ENCODE results near the gene GRIK4.
A peak's percentile ranks its signal among the peaks of the same experiment; 100 is the strongest.
"Not testable (repeated sequence)": the region's sequence is repeated elsewhere in the genome, so short reads cannot be mapped to it uniquely, and the experiment has no call there.

Gene GRIK4

DNA sequence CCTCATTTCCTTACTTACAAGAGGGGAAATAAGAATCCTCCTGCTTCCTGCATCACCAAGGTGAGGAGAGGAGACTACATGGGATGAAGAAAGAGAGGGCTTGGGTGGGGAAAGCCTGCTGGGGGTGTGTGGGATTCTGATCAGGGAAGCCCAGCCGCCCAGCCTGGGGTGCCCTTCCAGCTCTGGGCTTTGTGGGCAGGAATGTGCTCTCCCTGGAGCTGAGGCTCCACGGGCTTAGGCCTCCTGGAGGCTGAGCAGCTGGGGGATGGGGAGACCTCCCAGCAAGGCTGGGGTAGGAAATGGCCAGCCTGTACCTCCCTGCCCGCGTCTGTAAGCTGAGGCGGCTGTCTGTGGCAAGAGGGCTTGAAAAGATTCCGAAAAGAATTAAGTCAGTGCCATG lies 206.1 kb downstream of the GRIK4 start:
- no peak for DNase-seq

DNA sequence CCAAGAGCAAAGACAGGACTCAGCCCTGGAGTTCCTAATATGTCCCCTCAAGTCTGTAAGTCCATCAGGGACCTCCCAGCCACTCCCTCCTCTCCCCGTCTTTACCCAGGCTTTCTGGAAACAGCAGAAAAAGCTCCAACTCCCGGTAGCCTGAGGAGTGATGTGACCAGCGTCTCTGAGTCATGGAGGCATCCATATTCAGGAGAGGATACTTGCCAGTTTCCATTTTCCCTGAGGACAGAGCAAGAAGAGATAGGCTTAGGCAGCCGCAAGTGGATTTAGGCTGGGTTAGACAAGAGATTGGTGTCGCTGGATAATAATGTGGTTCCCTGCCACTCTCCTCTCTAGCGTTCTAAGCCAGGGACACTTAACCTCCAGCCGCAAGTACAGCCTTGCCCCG lies 206.6 kb downstream of the GRIK4 start:
- no peak for DNase-seq

DNA sequence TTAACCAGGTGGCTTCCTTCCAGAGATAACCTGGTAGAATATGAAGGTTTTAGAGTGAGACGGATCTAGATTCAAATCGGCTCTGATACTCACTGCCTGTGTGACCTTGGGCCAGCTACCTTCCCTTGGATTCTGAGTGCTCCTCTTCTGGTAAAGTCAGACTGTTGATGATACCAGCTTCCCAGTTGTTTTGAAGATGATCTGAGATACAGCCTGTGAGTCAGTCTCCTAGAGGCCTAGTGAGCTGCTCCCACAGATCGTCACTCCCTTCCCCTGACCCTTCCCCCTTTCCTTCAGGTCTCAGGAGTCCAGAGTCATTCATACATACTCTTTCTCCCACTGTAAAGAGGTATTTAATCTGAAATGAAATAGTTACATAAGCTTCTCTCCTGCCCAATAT lies 207.8 kb downstream of the GRIK4 start:
- DNase-seq, result no peak

DNA sequence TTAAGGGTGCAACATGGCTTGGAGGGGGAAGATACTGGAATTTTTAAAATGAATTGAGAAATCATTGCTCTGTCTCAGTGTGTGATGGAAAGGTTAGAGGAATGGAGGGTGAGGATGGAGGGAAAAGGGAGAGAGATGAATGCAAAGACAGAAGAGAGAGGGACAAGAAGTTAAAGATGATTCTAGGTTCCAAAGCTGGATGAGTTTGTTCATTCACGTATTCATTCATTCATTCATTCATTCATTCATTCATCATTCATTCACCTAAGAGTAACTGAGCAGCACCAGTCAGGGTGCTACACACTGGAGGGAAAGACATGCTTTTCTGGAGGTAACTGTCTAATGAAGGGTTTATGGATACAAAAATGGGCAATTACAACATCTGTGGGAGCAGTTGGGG lies 209.2 kb downstream of the GRIK4 start:
- no peak for DNase-seq

DNA sequence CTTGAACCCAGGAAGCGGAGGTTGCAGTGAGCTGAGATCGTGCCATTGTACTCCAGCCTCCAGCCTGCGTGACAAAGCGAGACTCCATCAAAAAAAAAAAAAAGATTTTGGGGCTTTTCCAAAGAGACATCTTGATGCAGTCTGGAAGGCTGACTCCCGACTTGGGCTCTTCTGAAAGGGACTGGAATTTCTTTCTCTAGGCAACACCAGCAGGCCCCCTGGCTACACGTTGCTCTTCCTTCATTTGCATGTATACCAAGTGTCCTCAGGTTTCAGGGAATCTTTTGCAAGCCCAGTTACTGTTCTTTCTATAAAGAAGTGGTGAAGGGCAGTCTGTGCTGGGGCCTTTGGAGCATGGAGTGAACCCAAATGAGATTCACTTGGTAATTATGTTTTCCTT lies 211.0 kb downstream of the GRIK4 start:
- no peak for DNase-seq

DNA sequence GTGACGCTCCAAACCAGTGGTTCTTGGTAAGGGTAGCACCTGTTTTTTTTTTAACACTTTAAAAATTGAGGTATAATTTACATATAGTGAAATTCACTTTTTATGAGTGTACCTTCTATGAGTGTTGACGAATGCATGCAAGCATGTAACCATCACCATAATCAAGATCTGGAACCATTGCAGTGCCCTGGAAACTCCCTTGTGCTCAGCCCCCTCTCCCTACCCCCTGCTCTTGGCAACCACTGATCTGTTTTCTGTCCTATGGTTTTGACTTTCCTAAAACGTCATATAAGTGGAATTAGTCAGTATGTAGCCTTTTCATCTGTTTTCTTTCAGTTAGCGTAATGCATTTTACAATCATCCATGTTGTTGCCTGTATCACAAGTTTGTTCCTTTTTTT lies 212.2 kb downstream of the GRIK4 start:
- DNase-seq, result no peak

DNA sequence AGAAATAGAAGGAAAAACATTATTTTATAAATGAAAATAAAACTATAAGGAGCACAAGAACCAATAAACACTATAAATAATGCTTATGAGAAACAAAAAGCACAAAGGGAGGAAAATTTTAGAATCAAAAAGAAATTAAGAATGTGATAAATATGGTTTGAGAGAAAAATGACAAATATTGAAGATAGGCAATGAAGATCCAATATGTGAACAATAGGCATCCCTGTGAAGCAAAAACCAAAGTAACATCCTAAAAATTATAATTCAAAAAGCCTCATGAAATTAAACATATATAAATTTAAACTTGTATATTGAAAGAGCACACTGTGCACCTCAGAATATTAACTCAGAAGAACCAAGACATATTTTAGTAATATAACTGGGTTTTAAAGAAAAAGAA lies 216.2 kb downstream of the GRIK4 start:
- no peak for DNase-seq

DNA sequence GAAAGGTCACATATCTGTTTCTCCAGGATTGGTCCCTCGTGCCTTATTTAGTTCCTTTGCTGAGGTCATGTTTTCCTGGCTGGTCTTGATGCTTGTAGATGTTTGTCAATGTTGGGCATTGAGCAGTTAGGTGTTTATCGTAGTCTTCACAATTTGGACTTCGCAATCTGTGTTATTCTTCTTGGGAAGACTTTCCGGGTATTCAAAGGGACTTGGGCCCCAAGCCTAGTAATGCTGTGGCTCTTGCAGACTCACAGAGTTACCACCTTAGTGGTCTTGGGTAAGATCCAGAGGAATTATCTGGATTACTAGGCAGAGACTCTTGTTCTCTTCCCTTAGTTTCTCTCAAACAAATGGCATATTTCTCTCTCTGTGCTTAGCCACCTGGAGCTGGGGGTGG lies 223.5 kb downstream of the GRIK4 start:
- DNase-seq, result no peak

DNA sequence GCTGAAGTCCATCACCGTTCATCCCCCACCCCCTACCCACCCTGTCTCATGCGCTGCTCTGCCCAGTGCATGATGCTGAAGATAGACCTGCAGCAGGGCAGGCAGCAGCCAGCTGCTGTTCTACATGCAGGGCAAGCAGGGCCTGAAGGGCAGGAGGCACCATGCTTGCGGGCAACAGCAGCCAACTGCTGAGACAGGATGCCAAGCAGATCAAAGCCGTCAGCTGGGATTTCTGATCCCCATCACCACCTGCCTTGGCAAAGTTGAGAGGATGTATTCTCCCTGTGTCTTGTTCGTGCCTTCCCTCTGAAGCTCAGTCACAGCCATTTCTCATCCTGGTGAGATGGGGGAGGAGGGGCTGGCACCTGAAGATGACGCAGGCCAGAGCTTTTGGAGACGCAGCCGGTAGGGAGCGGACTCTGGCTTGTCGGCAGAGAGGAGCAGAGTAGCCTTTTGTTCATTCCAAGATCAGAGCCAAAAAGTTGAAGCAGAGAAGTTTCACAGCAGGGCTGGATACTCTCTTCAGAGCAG lies 227.0 kb downstream of the GRIK4 start:
- DNase-seq, result no peak

DNA sequence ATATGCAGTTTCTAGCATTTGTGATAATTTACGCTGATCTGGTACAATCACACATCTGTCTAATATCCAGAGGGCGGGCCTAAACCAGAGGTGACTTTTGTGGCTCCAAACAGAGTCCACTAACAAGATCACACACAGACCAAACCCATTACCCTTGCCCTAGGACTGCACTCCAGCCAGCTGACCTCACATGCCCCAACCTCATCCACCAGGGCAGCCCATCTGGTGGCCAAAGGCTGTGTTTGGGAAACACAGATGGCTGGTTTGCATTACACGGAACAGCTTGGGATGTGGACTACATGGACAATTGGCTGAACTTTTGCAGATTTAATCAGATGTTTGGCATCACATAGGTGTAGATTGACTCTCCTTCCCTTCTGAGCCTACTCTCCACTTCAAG lies 228.2 kb downstream of the GRIK4 start:
- DNase-seq, result no peak

DNA sequence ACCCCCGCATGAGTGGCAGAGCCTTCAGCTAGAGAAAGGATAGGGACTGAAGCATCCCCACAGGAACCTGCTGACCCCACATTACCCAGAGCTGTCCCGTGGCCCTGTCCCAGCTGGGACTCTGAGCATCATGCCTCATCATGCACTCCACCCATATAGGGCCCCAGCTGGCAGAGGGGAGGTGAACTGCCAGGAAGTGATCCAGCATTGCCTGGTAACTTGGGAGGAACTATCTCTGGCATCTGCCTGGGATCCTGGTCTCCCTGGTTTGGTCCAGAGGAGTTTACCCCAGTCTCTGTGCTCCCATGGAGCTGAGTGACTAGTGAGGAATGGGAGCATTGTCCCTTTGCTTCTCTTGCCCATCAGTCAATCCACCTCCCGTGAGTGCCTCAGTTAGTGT lies 228.8 kb downstream of the GRIK4 start:
- no peak for DNase-seq

DNA sequence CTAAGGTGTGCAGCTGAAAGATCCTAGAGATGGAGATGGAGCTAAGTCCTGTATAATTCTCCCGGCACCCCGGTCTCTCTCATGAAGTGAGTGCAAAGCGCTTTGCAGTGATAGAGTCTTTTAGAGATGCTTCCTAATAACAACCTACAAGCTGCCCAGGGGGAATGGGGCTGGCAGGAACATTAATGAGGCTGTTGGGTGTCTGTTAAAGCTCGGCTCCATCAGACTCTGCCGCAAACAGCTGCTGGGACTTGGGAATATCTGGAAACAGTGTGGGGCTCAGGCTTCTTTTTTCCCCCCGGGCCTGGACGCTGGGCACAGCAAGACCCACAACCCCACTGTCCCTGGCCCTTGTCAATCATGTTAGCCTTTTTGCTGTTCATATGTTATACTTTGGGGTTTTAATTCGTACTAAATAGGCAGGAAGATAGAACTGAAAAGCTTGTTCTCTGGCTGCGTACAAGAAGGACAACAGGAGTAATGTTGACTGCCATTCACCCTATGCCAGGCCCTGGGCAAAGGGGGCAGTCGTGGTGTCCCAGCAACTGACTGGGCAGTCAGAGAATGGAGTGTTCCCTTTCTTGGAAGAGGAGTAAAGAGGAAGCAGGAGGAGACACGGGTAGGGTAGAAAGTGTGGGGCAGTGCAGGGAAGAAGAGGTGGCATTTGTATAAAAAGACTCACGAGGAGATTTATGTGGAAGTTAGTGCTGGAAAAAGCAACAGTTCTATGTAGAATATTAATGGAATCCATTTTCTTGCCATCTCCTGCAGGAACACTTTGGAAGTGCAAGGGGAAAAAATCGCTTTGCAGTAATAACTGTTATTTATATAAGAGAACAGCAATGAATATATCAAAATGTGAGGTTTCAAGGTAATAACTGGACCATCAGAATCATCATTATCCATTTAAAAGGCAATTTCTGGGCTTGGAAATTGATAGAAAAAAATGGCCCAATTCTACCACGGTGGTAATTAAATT lies 232.8 kb downstream of the GRIK4 start:
- DNase-seq, result no peak

DNA sequence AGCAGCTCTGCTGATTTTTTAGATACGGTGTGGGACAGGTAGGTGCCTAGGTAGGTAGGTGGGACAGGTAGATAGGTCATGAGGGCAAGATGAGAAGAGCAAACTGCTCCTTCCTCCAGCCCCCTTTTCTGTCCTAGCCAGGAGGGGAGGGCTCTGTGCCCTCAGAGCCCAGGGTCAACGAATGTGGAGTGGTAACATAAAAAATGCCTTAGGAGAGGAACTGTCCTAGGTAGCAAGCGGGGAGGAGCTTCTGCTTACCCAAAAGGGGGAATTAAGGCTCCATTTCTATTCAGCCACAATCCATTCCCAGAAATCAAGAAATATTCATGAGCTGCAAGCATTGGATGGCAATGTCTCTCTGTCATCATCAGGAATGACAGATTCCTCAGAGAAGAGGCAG lies 234.8 kb downstream of the GRIK4 start:
- DNase-seq, result no peak

DNA sequence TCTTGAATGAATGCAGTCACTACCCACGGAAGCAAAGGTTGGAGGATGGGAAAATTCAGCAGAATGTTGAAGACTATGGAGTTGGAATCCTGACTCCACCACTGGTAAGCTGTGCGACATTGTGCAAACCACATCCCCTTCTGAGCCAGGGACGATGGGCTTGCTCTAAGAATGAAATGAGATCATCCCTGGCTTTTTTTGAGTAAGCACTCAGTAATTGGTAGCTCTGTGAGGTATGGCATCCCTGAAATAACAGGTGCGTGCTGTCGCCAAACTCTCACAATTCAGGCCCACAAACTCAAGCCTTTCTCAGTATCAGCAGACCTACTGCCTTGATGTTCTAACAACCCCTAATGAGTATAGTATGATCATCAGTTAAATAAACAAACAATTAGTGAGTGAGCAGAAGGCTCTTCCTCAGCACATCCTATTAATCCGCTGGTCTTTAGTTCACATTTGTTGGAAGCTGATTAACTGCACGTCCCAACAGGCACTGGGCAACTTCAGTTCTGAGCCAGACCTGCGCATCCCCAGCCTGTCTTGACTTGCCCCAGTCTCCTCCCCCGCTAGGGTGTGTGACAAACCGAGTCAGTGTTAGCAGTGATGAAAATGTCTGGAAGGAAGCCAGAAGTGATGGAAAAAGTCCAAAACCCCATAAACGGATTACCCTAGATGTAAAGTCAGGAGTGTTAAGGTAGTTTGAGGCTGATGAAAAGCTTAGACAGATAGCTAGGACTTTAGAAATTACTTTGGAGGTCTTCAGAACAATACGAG lies 235.5 kb downstream of the GRIK4 start:
- DNase-seq, result peak; percentile 30

DNA sequence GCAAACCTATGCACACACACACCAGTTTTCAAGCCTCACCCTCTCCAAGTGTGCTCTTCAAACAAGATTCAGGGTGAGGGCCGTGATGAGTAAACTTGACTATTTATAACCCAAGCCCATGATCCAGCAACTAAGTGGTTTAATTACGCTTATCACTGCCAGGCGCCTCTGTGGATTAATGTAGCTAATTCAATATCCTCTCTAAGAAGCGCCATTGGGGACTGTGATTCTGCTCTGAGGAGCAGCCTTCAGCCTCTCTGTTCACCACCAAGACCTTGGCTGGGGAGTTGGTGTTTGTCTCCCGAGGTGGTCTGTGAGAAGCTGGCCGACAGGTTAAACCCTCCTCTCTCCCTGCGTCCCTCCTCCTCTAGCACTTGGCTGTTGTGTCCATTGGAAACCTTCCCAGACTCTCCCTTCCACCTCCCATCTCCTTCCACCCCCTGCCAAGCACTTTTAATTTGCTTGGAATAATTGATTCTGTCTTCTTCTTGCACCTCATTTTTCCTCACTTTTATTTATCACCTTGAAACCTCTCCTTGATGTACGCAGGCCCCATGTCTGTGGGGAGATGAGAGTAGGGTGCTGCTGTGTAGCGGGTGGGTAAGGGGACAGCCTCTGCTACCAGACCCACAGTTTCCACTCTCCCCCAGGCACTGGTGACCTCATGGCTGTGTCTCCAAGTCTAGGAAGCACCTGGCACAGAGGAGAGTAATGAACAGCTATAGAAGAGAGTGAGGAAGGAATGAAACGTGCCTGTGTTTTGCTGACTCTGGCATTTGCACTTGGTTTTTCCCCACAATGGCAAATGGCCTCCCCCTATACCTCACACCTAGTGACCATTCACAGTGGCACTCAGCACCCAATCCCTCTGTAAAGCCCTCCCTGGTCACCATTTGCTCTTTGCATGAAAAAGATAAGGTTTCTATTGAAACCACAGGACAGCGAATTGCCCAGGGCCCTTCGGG lies 236.6 kb downstream of the GRIK4 start:
- DNase-seq, result peak; percentile 43

DNA sequence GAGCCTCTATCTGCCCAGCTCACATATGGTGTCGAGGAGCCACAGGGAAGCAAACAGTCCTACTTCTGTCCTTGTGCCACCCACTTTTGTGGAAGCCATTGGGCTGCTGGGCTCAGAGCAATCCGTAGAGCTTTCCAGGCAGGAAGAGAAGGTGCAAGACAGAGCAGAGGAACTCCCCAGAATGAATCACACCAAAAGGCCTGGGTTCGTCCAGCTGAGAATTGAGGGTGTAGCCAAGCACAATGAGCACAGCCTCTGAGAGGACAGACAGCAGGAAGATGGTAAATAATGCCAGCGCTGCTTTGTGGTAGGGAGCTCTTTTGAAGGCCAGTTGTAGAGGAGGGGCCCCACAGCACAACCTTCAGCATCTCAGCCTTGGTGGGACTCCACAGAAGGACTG lies 237.8 kb downstream of the GRIK4 start:
- no peak for DNase-seq

DNA sequence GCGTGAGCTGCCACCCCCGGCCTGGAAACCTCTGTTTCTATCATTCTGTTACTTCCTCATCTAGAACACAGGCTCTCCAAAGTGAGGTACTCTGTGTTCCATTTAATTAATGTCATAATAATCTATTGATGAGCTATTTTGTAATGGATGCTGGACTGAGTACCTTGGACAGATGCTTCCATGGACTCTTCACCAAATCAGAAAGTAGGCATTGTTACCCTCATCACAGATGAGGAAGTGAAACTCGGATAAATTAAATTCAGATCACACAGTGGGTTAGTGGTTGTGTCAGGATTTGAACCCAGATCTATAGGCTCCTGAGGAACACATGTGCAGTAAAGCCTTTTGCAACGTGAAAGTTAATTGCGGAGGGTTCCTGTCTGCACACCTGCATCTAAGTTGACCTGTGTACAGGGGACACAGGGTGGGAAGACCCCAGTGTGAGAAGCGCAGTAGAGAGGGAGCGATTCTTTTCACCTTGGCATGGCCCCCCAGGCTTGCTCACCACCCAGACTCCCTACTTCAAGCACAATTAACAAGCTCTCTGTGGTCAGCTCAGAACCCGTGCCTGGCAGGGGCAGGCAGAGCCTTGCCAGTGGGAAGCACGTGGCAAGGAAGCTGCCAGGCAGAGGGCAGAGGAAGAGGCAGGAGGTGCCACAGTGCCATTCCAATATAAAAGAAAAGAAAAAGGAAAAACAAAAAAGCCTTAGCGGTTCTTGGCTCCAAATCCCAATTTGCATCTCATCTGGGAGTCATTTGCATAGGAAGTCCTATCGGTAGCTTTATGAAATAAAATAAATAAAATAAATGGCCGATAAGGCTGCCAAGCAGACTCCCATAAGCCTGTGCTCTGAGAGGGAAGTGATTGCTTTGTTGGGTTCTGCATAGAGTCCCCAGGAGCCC lies 239.3 kb downstream of the GRIK4 start:
- no peak for DNase-seq

DNA sequence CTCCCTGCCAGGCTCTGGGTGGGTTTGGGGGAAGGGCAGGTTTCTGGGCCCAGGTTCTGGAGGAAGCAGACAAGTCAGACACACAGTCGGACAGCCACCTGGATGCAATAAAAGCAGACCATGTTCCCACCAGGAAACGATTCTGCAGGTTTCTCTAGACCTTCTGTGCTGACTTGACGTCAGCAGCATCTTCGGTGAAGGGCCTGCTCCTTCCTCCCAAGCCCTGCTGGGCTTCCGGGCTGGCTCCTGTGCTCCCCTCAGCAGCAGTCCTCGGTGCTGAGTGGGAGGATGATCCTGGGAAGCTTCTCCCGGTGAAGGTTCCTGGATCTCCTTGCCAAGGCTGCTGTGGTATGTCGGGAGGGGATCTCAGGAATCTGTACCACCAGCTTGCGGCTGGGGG lies 240.0 kb downstream of the GRIK4 start:
- no peak for DNase-seq

DNA sequence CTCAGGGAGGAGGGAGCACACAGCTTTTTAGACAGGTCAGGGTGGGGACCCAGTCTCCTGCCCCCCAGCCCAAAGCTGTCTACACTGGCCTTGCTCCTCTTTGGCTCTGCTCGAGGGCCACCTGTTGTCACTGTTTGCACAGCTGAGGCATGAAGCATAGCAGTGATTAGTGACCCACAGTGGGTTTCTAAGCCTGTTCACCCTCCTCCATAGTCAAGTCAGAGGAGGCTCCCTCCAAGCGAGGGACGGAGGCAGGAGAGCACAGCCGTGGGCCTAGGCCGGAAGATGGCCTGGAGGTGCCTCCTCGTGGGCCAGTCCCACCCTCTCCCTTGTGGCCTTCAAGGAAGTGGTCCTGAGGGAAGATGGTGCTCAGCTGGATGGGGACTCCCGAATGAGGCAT lies 241.1 kb downstream of the GRIK4 start:
- DNase-seq, result peak; percentile 26

DNA sequence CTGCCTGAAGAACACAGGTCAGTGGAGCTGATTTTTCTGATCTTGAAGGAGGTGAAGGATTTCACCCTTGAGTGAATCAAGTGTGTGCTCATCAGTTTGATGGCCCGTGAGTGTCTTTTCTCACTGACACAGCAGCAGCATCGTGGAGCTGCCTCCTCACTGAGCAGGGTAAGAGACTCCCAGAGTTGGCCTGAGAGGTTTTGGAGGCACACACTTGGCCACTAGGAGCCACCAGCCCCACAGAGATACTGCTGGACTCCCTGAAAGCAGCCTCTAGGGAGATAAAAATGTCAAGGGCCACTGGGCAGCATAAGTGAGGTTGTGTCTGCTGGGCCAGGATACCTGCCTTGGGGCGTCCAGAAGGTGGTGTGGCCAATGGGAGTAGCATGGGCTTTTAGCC lies 245.4 kb downstream of the GRIK4 start:
- no peak for DNase-seq

DNA sequence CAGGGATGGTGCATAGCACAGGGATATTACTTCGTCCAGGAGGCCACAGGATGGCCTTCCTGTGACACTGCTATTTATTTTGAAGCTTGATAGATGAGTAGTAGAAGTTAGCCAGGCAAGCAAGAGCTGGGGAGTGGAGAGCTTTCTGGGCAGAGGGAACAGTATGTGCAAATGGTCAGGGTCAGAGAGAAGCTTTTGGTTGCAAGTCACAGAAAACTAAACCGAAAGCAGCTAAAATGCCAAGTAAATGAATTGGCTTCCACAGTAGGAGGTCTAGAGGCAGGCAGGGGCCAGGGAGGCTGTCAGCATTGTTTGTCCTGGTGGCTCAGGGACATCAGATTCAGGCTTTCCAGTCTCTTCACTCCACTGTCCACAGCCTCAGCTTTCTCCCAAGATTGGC lies 247.5 kb downstream of the GRIK4 start:
- no peak for DNase-seq

DNA sequence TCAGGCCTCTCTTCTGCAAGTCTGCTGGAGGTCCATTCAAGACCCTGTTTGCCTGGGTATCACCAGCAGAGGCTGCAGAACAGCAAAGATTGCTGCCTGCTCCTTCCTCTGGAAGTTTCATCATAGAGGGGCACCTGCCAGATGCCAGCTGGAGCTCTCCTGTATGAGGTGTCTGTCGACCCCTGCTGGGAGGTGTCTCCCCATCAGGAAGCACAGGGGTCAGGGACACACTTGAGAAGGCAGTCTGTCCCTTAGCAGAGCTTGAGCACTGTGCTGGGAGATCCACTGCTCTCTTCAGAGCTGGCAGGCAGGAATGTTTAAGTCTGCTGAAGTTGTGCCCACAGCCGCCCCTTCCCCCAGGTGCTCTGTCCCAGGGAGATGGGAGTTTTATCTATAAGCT lies 254.2 kb downstream of the GRIK4 start:
- DNase-seq, result not testable (repeated sequence)

Measured in NCI-H2029 (cell line).